PC-3 (cell line): ENCODE data around the gene FGF1. TPM values are rescaled to one million over a fixed set of nuclear protein-coding genes. Genes with fewer than 3 reads are reported as not detected.
"Not testable (repeated sequence)": the region's sequence is repeated elsewhere in the genome, so short reads cannot be mapped to it uniquely, and the experiment has no call there.

ENCODE experiments used
- ATAC-seq: fragments of 200-7000 bp; cut with Tn5 transposase; 2 replicates; pipeline ENCODE4 v1.9.1; 2020; ENCODE audit warnings: mild to moderate bottlenecking, moderate library complexity
- BruUV-seq: library from RNA; stranded (reverse); fragments of 400-500 nt; replicated peaks from 2 replicates; lab custom pipeline; 2021; lab: Mats Ljungman, UMichigan
- CTCF ChIA-PET: fragments of 300-600 bp; sonication (Branson Sonifier 250); formaldehyde crosslinking; loops from one replicate; lab custom pipeline; 2022; ENCODE audit warnings: antibody characterized with exemption; lab: Charles Lee
- POLR2A ChIA-PET: fragments of 300-600 bp; sonication (Branson Sonifier 250); formaldehyde crosslinking; loops from one replicate; lab custom pipeline; 2022; ENCODE audit warnings: antibody characterized with exemption; ENCODE audit not compliant: unreplicated experiment; lab: Charles Lee
- DNase-seq: peaks from one replicate; pipeline ENCODE4 v3.0.0-alpha.2; 2015
- H2AFZ ChIP-seq: fragments of 300-600 bp; sonication (generic); 2 replicates; pipeline ENCODE4 v1.6.0; 2016; ENCODE audit warnings: antibody characterized with exemption, low read length
- H3F3A ChIP-seq: fragments of 300-600 bp; sonication (generic); one replicate; pipeline ENCODE4 v1.6.0; 2017; ENCODE audit warnings: antibody characterized with exemption, low read length, control low read depth, mild to moderate bottlenecking; ENCODE audit not compliant: unreplicated experiment
- H3K27ac ChIP-seq: fragments of 300-600 bp; sonication (generic); 2 replicates; pipeline ENCODE4 v1.5.1; 2016; ENCODE audit warnings: mild to moderate bottlenecking, low read length
- H3K27me3 ChIP-seq: fragments of 300-600 bp; sonication (generic); 2 replicates; pipeline ENCODE4 v1.6.1; 2016; ENCODE audit warnings: low read length, mixed read lengths
- H3K36me3 ChIP-seq: fragments of 300-600 bp; sonication (generic); 2 replicates; pipeline ENCODE4 v1.6.1; 2016; ENCODE audit warnings: low read depth, mixed run types, low read length, mixed read lengths
- H3K4me1 ChIP-seq: fragments of 300-600 bp; sonication (generic); 2 replicates; pipeline ENCODE4 v1.5.1; 2016; ENCODE audit warnings: low read length; ENCODE audit not compliant: insufficient read depth
- H3K4me2 ChIP-seq: fragments of 300-600 bp; sonication (generic); 2 replicates; pipeline ENCODE4 v1.6.0; 2016; ENCODE audit warnings: low read length
- H3K4me3 ChIP-seq: fragments of 300-600 bp; sonication (generic); 2 replicates; pipeline ENCODE4 v1.5.1; 2016; ENCODE audit warnings: mild to moderate bottlenecking, low read length, mixed read lengths
- H3K79me2 ChIP-seq: fragments of 300-600 bp; sonication (generic); 2 replicates; pipeline ENCODE4 v1.6.1; 2017; ENCODE audit warnings: low read length, mixed read lengths
- H3K9ac ChIP-seq: fragments of 300-600 bp; sonication (generic); 2 replicates; pipeline ENCODE4 v1.6.0; 2016; ENCODE audit warnings: mild to moderate bottlenecking, low read length
- H3K9me2 ChIP-seq: fragments of 300-600 bp; sonication (generic); replicated peaks from 2 replicates; pipeline ENCODE4 v1.6.1; 2016; ENCODE audit warnings: mixed run types, low read length, mixed read lengths
- H3K9me3 ChIP-seq: fragments of 300-600 bp; sonication (generic); 2 replicates; pipeline ENCODE4 v1.6.1; 2016; ENCODE audit warnings: low read length, mixed read lengths
- H4K20me1 ChIP-seq: fragments of 300-600 bp; sonication (generic); 2 replicates; pipeline ENCODE4 v1.6.1; 2016; ENCODE audit warnings: low read length, mixed read lengths
- EZH2 ChIP-seq: fragments of 300-600 bp; sonication (generic); IDR thresholded peaks from one replicate; pipeline ENCODE4 v1.6.1; 2017; ENCODE audit warnings: antibody characterized with exemption, mild to moderate bottlenecking, low read length; ENCODE audit not compliant: unreplicated experiment
- EZH2phosphoT487 ChIP-seq: fragments of 300-600 bp; sonication (generic); IDR thresholded peaks from 2 replicates; pipeline ENCODE4 v1.6.1; 2018; ENCODE audit warnings: mild to moderate bottlenecking, antibody characterized with exemption, low read length, borderline replicate concordance
- intact Hi-C: fragments of 100-400 bp; cut with micrococcal nuclease; formaldehyde crosslinking; loops from 2 replicates; pipeline ENCODE4 v1.9.0; 2023
- total RNA-seq: library from RNA; depleted of rRNA; stranded (reverse); fragments of >200 nt; gene quantifications from 2 replicates; pipeline ENCODE4 v1.2.3, GENCODE V29; 2014
- TF ChIP-seq, protein P1 (sequence below): fragments of 300-600 bp; sonication (generic); conservative IDR thresholded peaks from 2 replicates; pipeline ENCODE4 v1.5.1; 2017; ENCODE audit warnings: antibody characterized with exemption, low read depth, mild to moderate bottlenecking, low read length

Gene FGF1
- total RNA-seq, 1 experiment from 2014 or later: 1.5 TPM

DNA sequence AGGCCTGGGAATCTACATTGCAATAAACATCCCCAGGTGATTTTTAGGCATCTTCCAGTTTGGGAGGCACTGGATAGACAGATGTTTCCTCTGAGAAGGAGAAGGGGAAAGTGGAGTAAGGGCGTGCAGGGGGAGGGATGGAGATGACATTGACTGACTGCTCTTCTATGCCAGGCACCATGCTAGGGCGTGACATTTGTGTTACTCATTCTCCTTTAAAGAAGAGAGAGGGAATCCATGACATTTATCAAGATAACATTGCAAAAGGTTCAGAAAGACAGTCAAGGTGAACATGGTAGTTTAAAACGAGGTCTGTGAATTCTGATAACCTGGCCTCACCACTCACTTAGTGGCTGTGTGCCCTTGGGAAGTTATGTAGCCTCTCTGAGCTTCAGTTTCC, 35.8 kb downstream of the FGF1 start:
- no peaks in the 10 kb centered on the region for H3K79me2 ChIP-seq
- H3K4me3 ChIP-seq: no peak overlapping the region
- CTCF ChIA-PET: no interaction called here
- H3K9me2 ChIP-seq: no peaks in the 10 kb centered on the region
- H3K4me1 ChIP-seq: peaks cover 8% of the 10 kb centered on the region
- no peaks in the 10 kb centered on the region for H3K36me3 ChIP-seq
- no peak overlapping the region for H3K9ac ChIP-seq
- peaks cover 6% of the 10 kb centered on the region for H3F3A ChIP-seq
- ATAC-seq (no peak), DNase-seq (no peak)
- TF ChIP-seq, protein P1, sequence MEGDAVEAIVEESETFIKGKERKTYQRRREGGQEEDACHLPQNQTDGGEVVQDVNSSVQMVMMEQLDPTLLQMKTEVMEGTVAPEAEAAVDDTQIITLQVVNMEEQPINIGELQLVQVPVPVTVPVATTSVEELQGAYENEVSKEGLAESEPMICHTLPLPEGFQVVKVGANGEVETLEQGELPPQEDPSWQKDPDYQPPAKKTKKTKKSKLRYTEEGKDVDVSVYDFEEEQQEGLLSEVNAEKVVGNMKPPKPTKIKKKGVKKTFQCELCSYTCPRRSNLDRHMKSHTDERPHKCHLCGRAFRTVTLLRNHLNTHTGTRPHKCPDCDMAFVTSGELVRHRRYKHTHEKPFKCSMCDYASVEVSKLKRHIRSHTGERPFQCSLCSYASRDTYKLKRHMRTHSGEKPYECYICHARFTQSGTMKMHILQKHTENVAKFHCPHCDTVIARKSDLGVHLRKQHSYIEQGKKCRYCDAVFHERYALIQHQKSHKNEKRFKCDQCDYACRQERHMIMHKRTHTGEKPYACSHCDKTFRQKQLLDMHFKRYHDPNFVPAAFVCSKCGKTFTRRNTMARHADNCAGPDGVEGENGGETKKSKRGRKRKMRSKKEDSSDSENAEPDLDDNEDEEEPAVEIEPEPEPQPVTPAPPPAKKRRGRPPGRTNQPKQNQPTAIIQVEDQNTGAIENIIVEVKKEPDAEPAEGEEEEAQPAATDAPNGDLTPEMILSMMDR: no peak
- TF ChIP-seq EZH2 (no peak), EZH2phosphoT487 (no peak)
- no peaks in the 10 kb centered on the region for H3K9me3 ChIP-seq
- H3K27me3 ChIP-seq: no peaks in the 10 kb centered on the region
- POLR2A ChIA-PET: no interaction called here
- H3K27ac ChIP-seq: no peak overlapping the region
- no peak overlapping the region for H2AFZ ChIP-seq
- no peak overlapping the region for H3K4me2 ChIP-seq
- BruUV-seq: no TSS peak
- intact Hi-C loops: no loop called here
- no peaks in the 10 kb centered on the region for H4K20me1 ChIP-seq

DNA sequence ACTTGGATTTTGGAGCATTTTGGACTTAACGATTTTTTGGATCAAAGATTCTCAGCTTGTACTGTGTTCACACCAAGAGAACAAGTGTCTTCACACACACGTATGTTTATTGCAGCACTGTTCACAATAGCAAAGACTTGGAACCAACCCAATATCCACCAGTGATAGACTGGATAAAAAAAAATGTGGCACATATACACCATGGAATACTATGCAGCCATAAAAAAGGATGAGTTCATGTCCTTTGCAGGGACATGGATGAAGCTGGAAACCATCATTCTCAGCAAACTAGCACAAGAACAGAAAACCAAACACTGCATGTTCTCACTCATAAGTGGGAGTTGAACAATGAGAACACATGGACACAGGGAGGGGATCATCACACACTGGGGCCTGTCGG, 37.8 kb downstream of the FGF1 start:
- BruUV-seq, POLR2A ChIA-PET, H2AFZ ChIP-seq, DNase-seq, CTCF ChIA-PET, H3K79me2 ChIP-seq, H3K9ac ChIP-seq, H3K27ac ChIP-seq, ATAC-seq, H3K27me3 ChIP-seq, H3K4me3 ChIP-seq, H3K9me2 ChIP-seq, H3K9me3 ChIP-seq, H3K4me2 ChIP-seq, intact Hi-C loops, H3K36me3 ChIP-seq, H3F3A ChIP-seq, H4K20me1 ChIP-seq: not testable (repeated sequence)
- H3K4me1 ChIP-seq: peaks cover 25% of the 10 kb centered on the region

DNA sequence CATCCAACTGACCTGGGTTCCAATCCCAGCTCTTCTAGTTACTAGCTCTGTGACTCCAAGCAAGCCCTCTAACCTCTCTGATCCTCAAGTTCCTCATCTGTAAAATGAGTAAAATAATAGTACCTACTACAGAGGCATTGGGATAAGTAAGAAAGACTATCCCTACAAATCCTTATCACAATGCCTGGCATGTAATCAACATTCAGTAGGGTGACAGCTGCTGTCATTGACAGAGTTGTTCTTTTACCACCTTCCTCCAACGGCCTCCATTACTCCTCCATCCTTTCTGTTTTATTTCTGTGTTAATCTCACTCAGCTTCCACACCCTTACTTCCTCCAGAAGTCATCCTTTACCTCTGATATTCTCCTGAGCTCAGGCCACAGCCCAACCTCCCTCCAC, 40.4 kb downstream of the FGF1 start:
- DNase-seq (no peak), ATAC-seq (no peak)
- H2AFZ ChIP-seq: peak overlapping the region; percentile 80
- H3K4me2 ChIP-seq: peak overlapping the region; percentile 75
- H3K4me3 ChIP-seq: peak overlapping the region; percentile 28
- no peaks in the 10 kb centered on the region for H3K9me2 ChIP-seq
- H3F3A ChIP-seq: peaks cover 6% of the 10 kb centered on the region
- ChIA-PET POLR2A (no interaction called here), CTCF (interaction anchor here (0.5 to 2.3 kb wide), 4 partner anchors 9 to 676 kb away, joined by 3 to 13 read pairs (median 6); no protein-coding TSS in a partner anchor)
- no peaks in the 10 kb centered on the region for H3K9me3 ChIP-seq
- peaks cover 28% of the 10 kb centered on the region for H3K4me1 ChIP-seq
- peak overlapping the region; percentile 83 for H3K9ac ChIP-seq
- no peaks in the 10 kb centered on the region for H4K20me1 ChIP-seq
- TSS peak; percentile 95 for BruUV-seq
- H3K27me3 ChIP-seq: no peaks in the 10 kb centered on the region
- H3K36me3 ChIP-seq: no peaks in the 10 kb centered on the region
- intact Hi-C loops: loop anchor here (2.0 kb wide), 2 partner anchors 27 to 35 kb away; no protein-coding TSS in a partner anchor
- H3K27ac ChIP-seq: peak overlapping the region; percentile 100
- H3K79me2 ChIP-seq: no peaks in the 10 kb centered on the region
- TF ChIP-seq EZH2: no peak
- no peak for TF ChIP-seq EZH2phosphoT487
- TF ChIP-seq, protein P1: no peak
